ENCODE measurements around the gene COL25A1. TPM values are rescaled to one million over a fixed set of nuclear protein-coding genes. Genes with fewer than 3 reads are reported as not detected.

Gene COL25A1
- total RNA-seq, 2 experiments from 2014 or later, result not detected

DNA sequence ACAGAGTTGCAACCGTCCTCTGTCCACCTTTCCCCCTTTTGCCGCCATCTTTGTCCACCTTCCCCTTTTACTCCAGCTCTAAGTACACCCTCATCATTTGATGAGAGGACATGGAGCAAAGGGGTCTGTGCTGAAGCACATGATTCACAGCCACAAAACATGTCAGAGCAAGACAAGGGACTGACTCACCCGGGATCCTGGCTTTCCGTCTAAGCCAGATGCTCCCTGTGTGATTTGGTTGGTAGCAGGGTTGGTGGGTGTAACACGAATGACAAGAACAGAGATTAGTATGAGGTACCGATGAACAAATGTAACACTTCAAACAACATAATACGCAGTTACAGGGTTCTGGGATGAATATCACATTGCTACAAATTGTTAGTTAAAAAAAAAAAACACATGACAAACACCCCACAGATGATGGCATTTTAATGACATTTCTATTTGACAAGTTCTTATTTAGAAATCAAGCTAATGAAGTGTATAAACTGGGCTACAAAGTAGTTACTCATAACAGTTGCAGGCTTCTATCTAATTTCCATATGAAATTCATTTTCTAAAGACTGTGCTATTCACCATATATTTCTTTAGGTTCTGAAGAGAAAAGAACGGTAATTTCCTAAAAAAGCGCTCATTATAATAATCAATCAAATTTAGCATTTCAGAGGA, 468.2 kb downstream of the COL25A1 start:
- no peak for ATAC-seq
- H3K27ac Mint-ChIP-seq, result no peak overlapping the region
- H3K4me3 Mint-ChIP-seq, result no peak overlapping the region
- ChIA-PET CTCF (interaction anchor here (0.6 to 2.0 kb wide), 5 partner anchors 11 to 466 kb away, joined by 3 to 6 read pairs (median 3); no protein-coding TSS in a partner anchor), POLR2A (no interaction called here)
- H3K36me3 Mint-ChIP-seq (ENCODE audit: low read depth), result no peaks in the 10 kb centered on the region
- H3K27me3 Mint-ChIP-seq (ENCODE audit: low read depth), result peaks cover 13% of the 10 kb centered on the region
- DNase-seq, result no peak
- H3K9me3 Mint-ChIP-seq (ENCODE audit: insufficient read depth), result no peaks in the 10 kb centered on the region
- H3K4me1 Mint-ChIP-seq (ENCODE audit: low read depth), result peaks cover 3% of the 10 kb centered on the region

DNA sequence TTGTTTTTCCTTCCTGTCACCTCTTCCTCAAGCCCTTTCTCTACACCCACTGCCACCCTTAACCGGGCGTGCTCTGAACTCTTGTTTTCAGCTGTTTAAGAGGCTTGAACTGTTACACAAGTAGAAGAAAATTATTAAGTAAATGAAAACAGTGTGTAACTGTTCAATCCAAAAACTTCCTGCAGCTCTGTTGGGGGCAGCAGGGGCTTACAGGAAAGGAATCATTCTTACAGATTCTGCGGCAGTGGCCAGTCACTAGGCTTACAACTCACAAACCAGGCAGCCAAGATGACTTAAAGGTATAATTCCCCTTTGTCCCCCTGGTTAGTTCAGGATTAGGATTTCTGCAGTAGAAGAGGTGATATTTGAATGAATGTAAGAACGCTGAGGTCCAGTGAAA, 469.4 kb downstream of the COL25A1 start:
- H3K4me1 Mint-ChIP-seq (ENCODE audit: low read depth), result peaks cover 3% of the 10 kb centered on the region
- ChIA-PET POLR2A (no interaction called here), CTCF (interaction anchor here (0.7 to 2.0 kb wide), 2 partner anchors 462 to 570 kb away, joined by 3 to 6 read pairs; no protein-coding TSS in a partner anchor)
- H3K36me3 Mint-ChIP-seq (ENCODE audit: low read depth), result no peaks in the 10 kb centered on the region
- DNase-seq (no peak), ATAC-seq (no peak)
- H3K9me3 Mint-ChIP-seq (ENCODE audit: insufficient read depth), result no peaks in the 10 kb centered on the region
- no peak overlapping the region for H3K27ac Mint-ChIP-seq
- H3K4me3 Mint-ChIP-seq, result no peak overlapping the region
- H3K27me3 Mint-ChIP-seq (ENCODE audit: low read depth), result peaks cover 13% of the 10 kb centered on the region

DNA sequence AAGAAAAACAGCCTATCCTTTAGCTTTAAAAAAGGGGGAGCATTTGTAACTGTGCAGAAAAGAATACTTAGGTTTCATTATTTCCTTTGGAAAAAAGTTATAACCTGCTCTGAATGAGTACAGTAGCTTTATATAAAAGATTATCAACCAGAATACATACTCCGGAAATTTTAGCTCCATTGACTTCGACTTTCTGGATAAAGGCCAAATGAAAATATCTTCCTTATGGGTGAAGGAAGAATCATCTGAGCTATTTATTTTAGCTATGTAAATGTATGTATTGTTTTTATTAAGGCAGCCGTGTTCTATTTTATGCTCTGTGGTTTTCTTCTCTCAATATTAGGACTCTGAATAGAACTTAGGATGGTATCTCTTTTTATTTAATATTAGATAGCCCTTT, 470.6 kb downstream of the COL25A1 start:
- POLR2A ChIA-PET, result no interaction called here
- Mint-ChIP-seq H3K4me1 (ENCODE audit: low read depth) (peaks cover 3% of the 10 kb centered on the region), H3K9me3 (ENCODE audit: insufficient read depth) (no peaks in the 10 kb centered on the region), H3K27ac (no peak overlapping the region), H3K36me3 (ENCODE audit: low read depth) (no peaks in the 10 kb centered on the region), H3K27me3 (ENCODE audit: low read depth) (peaks cover 15% of the 10 kb centered on the region), H3K4me3 (no peak overlapping the region)
- CTCF ChIA-PET, result interaction anchor here (1.1 kb wide), 1 partner anchor 574 kb away, joined by 3 read pairs; no protein-coding TSS in a partner anchor
- no peak for ATAC-seq
- DNase-seq, result no peak

- no peaks in the 10 kb centered on the region for H3K9me3 Mint-ChIP-seq (ENCODE audit: insufficient read depth)
- ATAC-seq, result no peak
Observed at GRCh38 chr4:108831291-108831690, 471.2 kb downstream of the COL25A1 start.

GRCh38 chr4:108830509-108831244, 471.8 kb downstream of the COL25A1 start:
- H3K27ac Mint-ChIP-seq, result no peak overlapping the region
- H3K9me3 Mint-ChIP-seq (ENCODE audit: insufficient read depth), result no peaks in the 10 kb centered on the region
- no peaks in the 10 kb centered on the region for H3K36me3 Mint-ChIP-seq (ENCODE audit: low read depth)
- H3K4me3 Mint-ChIP-seq, result no peak overlapping the region
- POLR2A ChIA-PET, result no interaction called here
- ATAC-seq (no peak), DNase-seq (no peak)
- H3K4me1 Mint-ChIP-seq (ENCODE audit: low read depth), result peaks cover 3% of the 10 kb centered on the region
- CTCF ChIA-PET, result no interaction called here
- H3K27me3 Mint-ChIP-seq (ENCODE audit: low read depth), result peaks cover 16% of the 10 kb centered on the region

More at GRCh38 chr4:108831291-108831690, 471.2 kb downstream of the COL25A1 start:
- H3K27ac Mint-ChIP-seq, result no peak overlapping the region
- ChIA-PET CTCF (interaction anchor here (1.1 kb wide), 1 partner anchor 575 kb away, joined by 3 read pairs; no protein-coding TSS in a partner anchor), POLR2A (no interaction called here)
- peaks cover 16% of the 10 kb centered on the region for H3K27me3 Mint-ChIP-seq (ENCODE audit: low read depth)
- H3K36me3 Mint-ChIP-seq (ENCODE audit: low read depth), result no peaks in the 10 kb centered on the region
- no peak for DNase-seq
- H3K4me3 Mint-ChIP-seq, result no peak overlapping the region
- H3K4me1 Mint-ChIP-seq (ENCODE audit: low read depth), result peaks cover 3% of the 10 kb centered on the region

- no peak overlapping the region for H3K4me3 Mint-ChIP-seq
- peaks cover 3% of the 10 kb centered on the region for H3K4me1 Mint-ChIP-seq (ENCODE audit: low read depth)
- DNase-seq, result no peak
- H3K9me3 Mint-ChIP-seq (ENCODE audit: insufficient read depth), result no peaks in the 10 kb centered on the region
- peaks cover 16% of the 10 kb centered on the region for H3K27me3 Mint-ChIP-seq (ENCODE audit: low read depth)
- ChIA-PET CTCF (interaction anchor here (0.7 kb wide), 1 partner anchor 519 kb away, joined by 3 read pairs; no protein-coding TSS in a partner anchor), POLR2A (no interaction called here)
- no peaks in the 10 kb centered on the region for H3K36me3 Mint-ChIP-seq (ENCODE audit: low read depth)
- no peak for ATAC-seq
- H3K27ac Mint-ChIP-seq, result no peak overlapping the region
Observed at GRCh38 chr4:108829966-108830492, 472.4 kb downstream of the COL25A1 start.

- ChIA-PET POLR2A (no interaction called here), CTCF (no interaction called here)
- Mint-ChIP-seq H3K27ac (no peak overlapping the region), H3K4me1 (ENCODE audit: low read depth) (peaks cover 3% of the 10 kb centered on the region), H3K27me3 (ENCODE audit: low read depth) (peaks cover 16% of the 10 kb centered on the region), H3K9me3 (ENCODE audit: insufficient read depth) (no peaks in the 10 kb centered on the region), H3K36me3 (ENCODE audit: low read depth) (no peaks in the 10 kb centered on the region), H3K4me3 (no peak overlapping the region)
- DNase-seq (no peak), ATAC-seq (no peak)
Observed at GRCh38 chr4:108828620-108829019, 473.8 kb downstream of the COL25A1 start.

- no peak overlapping the region for H3K27ac Mint-ChIP-seq
- H3K4me3 Mint-ChIP-seq, result no peak overlapping the region
- H3K27me3 Mint-ChIP-seq (ENCODE audit: low read depth), result peaks cover 20% of the 10 kb centered on the region
Observed at GRCh38 chr4:108825737-108826136, 476.7 kb downstream of the COL25A1 start.

GRCh38 chr4:108821351-108821930, 481.0 kb downstream of the COL25A1 start:
- ChIA-PET CTCF (no interaction called here), POLR2A (no interaction called here)
- Mint-ChIP-seq H3K36me3 (ENCODE audit: low read depth) (no peaks in the 10 kb centered on the region), H3K27me3 (ENCODE audit: low read depth) (peaks cover 26% of the 10 kb centered on the region), H3K4me1 (ENCODE audit: low read depth) (no peaks in the 10 kb centered on the region), H3K9me3 (ENCODE audit: insufficient read depth) (no peaks in the 10 kb centered on the region), H3K4me3 (no peak overlapping the region), H3K27ac (no peak overlapping the region)
- no peak for DNase-seq
- no peak for ATAC-seq

More at GRCh38 chr4:108825737-108826136, 476.7 kb downstream of the COL25A1 start:
- DNase-seq (no peak), ATAC-seq (no peak)
- peaks cover 3% of the 10 kb centered on the region for H3K4me1 Mint-ChIP-seq (ENCODE audit: low read depth)
- H3K36me3 Mint-ChIP-seq (ENCODE audit: low read depth), result no peaks in the 10 kb centered on the region
- CTCF ChIA-PET, result interaction anchor here (1.7 kb wide), 1 partner anchor 31 kb away, joined by 4 read pairs; no protein-coding TSS in a partner anchor
- no peaks in the 10 kb centered on the region for H3K9me3 Mint-ChIP-seq (ENCODE audit: insufficient read depth)
- POLR2A ChIA-PET, result no interaction called here

GRCh38 chr4:108820492-108821350, 481.7 kb downstream of the COL25A1 start:
- Mint-ChIP-seq H3K36me3 (ENCODE audit: low read depth) (no peaks in the 10 kb centered on the region), H3K4me1 (ENCODE audit: low read depth) (no peaks in the 10 kb centered on the region), H3K4me3 (no peak overlapping the region), H3K27me3 (ENCODE audit: low read depth) (peaks cover 30% of the 10 kb centered on the region), H3K27ac (no peak overlapping the region), H3K9me3 (ENCODE audit: insufficient read depth) (no peaks in the 10 kb centered on the region)
- ATAC-seq (no peak), DNase-seq (no peak)
- CTCF ChIA-PET, result no interaction called here
- POLR2A ChIA-PET, result no interaction called here

- DNase-seq (no peak), ATAC-seq (no peak)
- ChIA-PET POLR2A (no interaction called here), CTCF (no interaction called here)
- Mint-ChIP-seq H3K9me3 (ENCODE audit: insufficient read depth) (no peaks in the 10 kb centered on the region), H3K27ac (no peak overlapping the region), H3K4me3 (no peak overlapping the region), H3K36me3 (ENCODE audit: low read depth) (no peaks in the 10 kb centered on the region), H3K27me3 (ENCODE audit: low read depth) (peaks cover 24% of the 10 kb centered on the region), H3K4me1 (ENCODE audit: low read depth) (no peaks in the 10 kb centered on the region)
Observed at GRCh38 chr4:108814326-108814725, 488.1 kb downstream of the COL25A1 start.

All from activated CD8-positive, alpha-beta T cell treated with anti-CD3 and anti-CD28 coated beads, Interleukin-2, amount 10 ng/mL, durations not matched to agents 7 days and 5 days (primary cell).